Testis (tissue), 3 donors: Measurements from ENCODE around the gene SLC22A17. TPM values are rescaled to one million over a fixed set of nuclear protein-coding genes. Genes with fewer than 3 reads are reported as not detected.

Experiments
- DNase-seq: peaks from one replicate; pipeline ENCODE4 v3.0.0-alpha.2; 2019
- H3K27ac ChIP-seq, 2 donors: fragments of 200-600 bp; sonication (generic); one replicate each; pipeline ENCODE4 v1.5.1; 2019
- H3K27me3 ChIP-seq: fragments of 200-600 bp; sonication (generic); one replicate; pipeline ENCODE4 v1.5.1; 2019
- H3K36me3 ChIP-seq: fragments of 200-600 bp; sonication (generic); one replicate; pipeline ENCODE4 v1.5.1; 2017; ENCODE audit warnings: low read depth; ENCODE audit errors: missing control alignments
- H3K4me1 ChIP-seq: fragments of 200-600 bp; sonication (generic); one replicate; pipeline ENCODE4 v1.5.1; 2019
- H3K4me3 ChIP-seq, 2 donors: fragments of 200-600 bp; sonication (generic); one replicate each; pipeline ENCODE4 v1.5.1; 2017 to 2019
- H3K9me3 ChIP-seq: fragments of 200-600 bp; sonication (generic); one replicate; pipeline ENCODE4 v1.5.1; 2017
- CTCF ChIP-seq, 3 experiments: fragments of 450-650 bp in 2 of 3; fragments of 200-600 bp in 1 of 3; sonication (generic) in 1 of 3; IDR thresholded peaks; one replicate each; pipeline ENCODE4 v1.5.1; 2016 to 2019; ENCODE audit warnings: antibody characterized with exemption in 3 of 3, mild to moderate bottlenecking in 2 of 3, moderate library complexity in 1 of 3
- POLR2A ChIP-seq: fragments of 450-650 bp; IDR thresholded peaks from one replicate; pipeline ENCODE4 v1.6.1; 2017; ENCODE audit warnings: antibody characterized with exemption, mild to moderate bottlenecking, moderate library complexity
- whole genome bisulfite sequencing, 2 donors: methylation state at CpG; one replicate each; pipeline ENCODE4 v1.1.5; 2018; 5-methylcytosine and 5-hydroxymethylcytosine counted together
- intact Hi-C: fragments of 100-400 bp; cut with DNase I; formaldehyde crosslinking; loops from one replicate; pipeline ENCODE4 v1.15.1; 2023; ENCODE audit warnings: low total_unique reads
- microRNA counts, 2 donors: library from miRNA; unstranded; fragments of <30 nt; microRNA quantifications; one replicate each; lab custom pipeline; 2016
- microRNA-seq, 2 donors: library from miRNA; unstranded; fragments of <30 nt; microRNA quantifications; one replicate each; pipeline ENCODE4, GENCODE V29; 2016; ENCODE audit warnings: borderline number of aligned reads in 2 of 2, borderline replicate concordance in 1 of 2
- polyA plus RNA-seq: library from polyadenylated mRNA; stranded (reverse); fragments of 350-450 nt; fragmentation: Illumina TruSeq; extraction: RNeasy Lipid Tissue Mini Kit (QIAGEN cat#74804); gene quantifications from one replicate; pipeline ENCODE4 v1.2.3, GENCODE V29; 2014; ENCODE audit warnings: low read depth, low replicate concordance; ENCODE audit not compliant: insufficient read depth
- small RNA-seq, 2 donors: library from RNA; depleted of rRNA; stranded (forward); fragments of <200 nt; gene quantifications; one replicate each; pipeline ENCODE3, GENCODE V24; 2016
- total RNA-seq, 2 donors: library from RNA; depleted of rRNA; stranded (reverse); fragments of >200 nt; gene quantifications; one replicate each; pipeline ENCODE4 v1.2.3, GENCODE V29; 2016

Gene SLC22A17
- total and polyA plus RNA-seq, 3 donors from 2014 or later: 37.3 to 93.8 (median 56.6) TPM

GRCh38 chr14:23299986-23300686 lies 52.6 kb downstream of the SLC22A17 start:
- H3K27ac ChIP-seq: peak overlapping the region; percentile 89 to 99
- WGBS, 2 donors: 49 to 53% methylated on average over 10 of the region's 10 CpGs
- no peaks in the 10 kb centered on the region for H3K27me3 ChIP-seq
- no peaks in the 10 kb centered on the region for H3K9me3 ChIP-seq
- H3K4me3 ChIP-seq: peak overlapping the region; percentile 66 to 71
- DNase-seq: no peak
- peaks cover 36% of the 10 kb centered on the region for H3K4me1 ChIP-seq
- H3K36me3 ChIP-seq: no peaks in the 10 kb centered on the region
- TF ChIP-seq CTCF (IDR thresholded peaks at IDR 0.05): no peak
- TF ChIP-seq POLR2A: no peak
- intact Hi-C loops: no loop called here

DNA sequence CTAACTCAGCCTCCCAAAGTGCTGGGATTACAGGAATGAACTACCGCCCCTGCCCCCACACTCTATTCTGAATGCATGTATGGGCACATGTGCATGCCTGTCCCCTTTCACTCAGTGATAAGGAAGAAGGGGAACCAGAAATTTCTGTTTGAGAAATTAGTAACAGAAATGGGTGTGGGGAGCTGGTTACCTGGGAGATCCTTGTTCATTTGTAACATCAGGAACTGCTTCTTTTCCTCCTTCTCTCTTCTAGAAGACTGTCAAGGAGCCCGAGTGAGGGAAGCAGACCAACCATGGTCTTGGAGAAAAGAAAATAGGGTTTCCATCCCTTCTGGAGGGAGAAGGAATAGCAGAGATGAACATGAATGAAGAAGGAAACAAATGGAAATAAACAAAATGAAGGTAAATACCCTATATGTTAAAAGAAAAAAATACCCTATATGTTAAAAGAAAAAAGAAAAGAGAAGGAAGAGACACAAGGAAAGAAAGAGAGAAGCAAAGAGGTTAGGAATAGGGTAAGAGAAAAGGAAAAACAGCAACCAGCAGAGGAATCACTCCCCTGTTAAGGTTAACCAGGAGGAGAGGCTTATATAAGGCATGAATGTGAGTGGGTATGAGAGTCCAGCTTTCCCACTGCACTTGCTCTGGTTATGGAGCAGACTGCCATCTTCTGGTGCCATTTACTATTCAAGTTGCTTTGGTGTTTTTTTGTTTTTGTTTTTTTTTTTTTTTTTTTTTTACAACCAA lies 53.3 kb downstream of the SLC22A17 start:
- WGBS, 2 donors: 68 to 81% methylated on average over 2 of the region's 2 CpGs
- no peaks in the 10 kb centered on the region for H3K36me3 ChIP-seq
- peaks cover 43% of the 10 kb centered on the region for H3K4me1 ChIP-seq
- intact Hi-C loops: no loop called here
- TF ChIP-seq POLR2A: no peak
- no peak for TF ChIP-seq CTCF (IDR thresholded peaks at IDR 0.05)
- H3K4me3 ChIP-seq: no peak overlapping the region
- DNase-seq: peak; percentile 64
- H3K27me3 ChIP-seq: no peaks in the 10 kb centered on the region
- no peaks in the 10 kb centered on the region for H3K9me3 ChIP-seq
- peak overlapping the region; percentile 57 to 99 for H3K27ac ChIP-seq

DNA sequence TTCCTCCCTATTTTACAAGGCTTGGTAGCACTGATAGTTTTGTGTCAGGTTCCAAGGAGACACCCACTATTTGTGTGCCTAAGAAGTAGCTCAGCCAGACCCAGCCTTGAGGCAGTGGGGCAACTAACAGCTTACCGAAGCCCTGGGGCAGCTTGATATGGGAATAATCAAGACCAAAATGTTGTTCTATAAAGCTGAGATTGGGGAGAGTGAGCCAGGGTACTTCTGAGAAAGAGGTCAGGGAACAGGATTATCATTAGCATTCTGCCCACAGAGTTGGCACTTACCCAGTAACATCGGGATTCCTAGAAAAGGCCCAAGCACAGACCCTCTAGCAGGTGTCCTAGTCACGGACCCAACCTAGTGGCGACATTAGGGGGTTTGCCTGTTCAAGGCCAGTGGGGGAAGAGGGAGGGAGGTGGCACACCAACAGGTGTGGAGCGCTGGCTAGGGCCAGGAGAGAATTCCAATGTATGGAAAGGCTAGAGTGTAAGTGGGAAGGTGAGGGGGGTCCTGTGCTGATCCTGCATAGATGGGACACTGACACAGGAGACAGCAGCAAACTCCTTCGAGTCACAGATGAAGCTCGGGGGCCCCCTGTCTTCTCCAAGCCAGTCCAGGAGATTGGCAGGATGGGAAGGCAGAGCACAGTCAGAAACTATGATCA lies 54.9 kb downstream of the SLC22A17 start:
- Histone ChIP-seq H3K9me3 (no peaks in the 10 kb centered on the region), H3K4me3 (no peak overlapping the region), H3K27me3 (no peaks in the 10 kb centered on the region), H3K27ac (peak overlapping the region; percentile 57 to 99), H3K4me1 (peaks cover 50% of the 10 kb centered on the region), H3K36me3 (no peaks in the 10 kb centered on the region)
- intact Hi-C loops: no loop called here
- DNase-seq: no peak
- TF ChIP-seq CTCF (IDR thresholded peaks at IDR 0.05) (no peak), POLR2A (no peak)
- WGBS, 2 donors: 62 to 79% methylated on average over 7 of the region's 7 CpGs

GRCh38 chr14:23297096-23297495 lies 55.6 kb downstream of the SLC22A17 start:
- Histone ChIP-seq H3K4me1 (peaks cover 48% of the 10 kb centered on the region), H3K27ac (peak overlapping the region; percentile 57 to 99), H3K36me3 (no peaks in the 10 kb centered on the region), H3K27me3 (no peaks in the 10 kb centered on the region), H3K4me3 (no peak overlapping the region), H3K9me3 (no peaks in the 10 kb centered on the region)
- 84 to 88% methylated on average over 7 of the region's 7 CpGs for WGBS, 2 donors
- DNase-seq: no peak
- intact Hi-C loops: no loop called here
- no peak for TF ChIP-seq CTCF (IDR thresholded peaks at IDR 0.05)
- no peak for TF ChIP-seq POLR2A

MicroRNAs encoded within 50 kb of the gene (microRNA counts, 767-probe panel; counts per million panel counts)
- microRNA hsa-miR-208a (lab: Ali Mortazavi, UCI): 0 to 152 counts per million in 2 donors

Small RNA genes lying within 50 kb of the gene (microRNA-seq; reads per million reads assigned to microRNA genes)
- 0 reads per million in 2 donors for gene MIR208A

Small RNA genes lying within 50 kb of the gene (small RNA-seq; reads per million reads assigned to genes)
- gene MIR208A: 0 reads per million in 2 donors

Other genes starting within 250 kb of the SLC22A17 start
- not detected for gene CIROP, start 247.9 kb downstream of the SLC22A17 start, total RNA-seq
- gene CIROP, start 247.9 kb downstream of the SLC22A17 start, polyA plus RNA-seq: not detected
- gene CEBPE, start 233.6 kb downstream of the SLC22A17 start, total RNA-seq: under 1 TPM; 0.19 to 0.24 TPM
- gene CEBPE, start 233.6 kb downstream of the SLC22A17 start, polyA plus RNA-seq: not detected
- gene SLC7A8, start 169.2 kb downstream of the SLC22A17 start, total RNA-seq: 10 to 100 TPM; 78.2 to 94.2 TPM
- gene SLC7A8, start 169.2 kb downstream of the SLC22A17 start, polyA plus RNA-seq: 73.5 TPM
- gene RNF212B, start 115.0 kb downstream of the SLC22A17 start, total RNA-seq: 10 to 100 TPM in 1 of 2 donors, 1 to 10 TPM in 1; 5.4 to 23.2 TPM
- gene RNF212B, start 115.0 kb downstream of the SLC22A17 start, polyA plus RNA-seq: 18.3 TPM
- 10 to 100 TPM; 31.7 to 37.7 TPM for gene HOMEZ, start 66.8 kb downstream of the SLC22A17 start, total RNA-seq
- 71.6 TPM for gene HOMEZ, start 66.8 kb downstream of the SLC22A17 start, polyA plus RNA-seq
- gene PPP1R3E, start 50.0 kb downstream of the SLC22A17 start, total RNA-seq: 10 to 100 TPM; 30.4 to 43.5 TPM
- 39.2 TPM for gene PPP1R3E, start 50.0 kb downstream of the SLC22A17 start, polyA plus RNA-seq
- gene BCL2L2, start 46.1 kb downstream of the SLC22A17 start, total RNA-seq: 10 to 100 TPM; 78.0 to 85.1 TPM
- gene BCL2L2, start 46.1 kb downstream of the SLC22A17 start, polyA plus RNA-seq: 46.8 TPM
- 100 to 1,000 TPM; 194 TPM for gene PABPN1, start 31.4 kb downstream of the SLC22A17 start, total RNA-seq
- gene PABPN1, start 31.4 kb downstream of the SLC22A17 start, polyA plus RNA-seq: 222 TPM
- gene EFS, start 12.3 kb upstream of the SLC22A17 start, total RNA-seq: 10 to 100 TPM in 1 of 2 donors, 1 to 10 TPM in 1; 7.6 to 10.3 TPM
- 10.5 TPM for gene EFS, start 12.3 kb upstream of the SLC22A17 start, polyA plus RNA-seq
- under 1 TPM; 0.39 to 0.68 TPM for gene IL25, start 19.9 kb upstream of the SLC22A17 start, total RNA-seq
- 0.83 TPM for gene IL25, start 19.9 kb upstream of the SLC22A17 start, polyA plus RNA-seq
- gene CMTM5, start 24.2 kb upstream of the SLC22A17 start, total RNA-seq: under 1 TPM; 0.55 to 0.81 TPM
- 0.84 TPM for gene CMTM5, start 24.2 kb upstream of the SLC22A17 start, polyA plus RNA-seq
- gene MYH6, start 55.4 kb upstream of the SLC22A17 start, total RNA-seq: under 1 TPM; 0.12 to 0.39 TPM
- gene MYH6, start 55.4 kb upstream of the SLC22A17 start, polyA plus RNA-seq: 0.44 TPM
- gene MYH7, start 82.8 kb upstream of the SLC22A17 start, total RNA-seq: 1 to 10 TPM in 1 of 2 donors, under 1 TPM in 1; 0.87 to 1.3 TPM
- 51.3 TPM for gene MYH7, start 82.8 kb upstream of the SLC22A17 start, polyA plus RNA-seq
- 10 to 100 TPM; 47.5 to 48.7 TPM for gene NGDN, start 116.8 kb upstream of the SLC22A17 start, total RNA-seq
- gene NGDN, start 116.8 kb upstream of the SLC22A17 start, polyA plus RNA-seq: 57.9 TPM
- gene ZFHX2, start 198.9 kb upstream of the SLC22A17 start, total RNA-seq: 10 to 100 TPM in 1 of 2 donors, 1 to 10 TPM in 1; 9.2 to 21.2 TPM
- 34.3 TPM for gene ZFHX2, start 198.9 kb upstream of the SLC22A17 start, polyA plus RNA-seq
- gene THTPA, start 203.4 kb upstream of the SLC22A17 start, total RNA-seq: 10 to 100 TPM; 25.1 to 34.9 TPM
- 60.3 TPM for gene THTPA, start 203.4 kb upstream of the SLC22A17 start, polyA plus RNA-seq
- gene AP1G2, start 214.9 kb upstream of the SLC22A17 start, total RNA-seq: 10 to 100 TPM; 76.9 to 83.4 TPM
- gene AP1G2, start 214.9 kb upstream of the SLC22A17 start, polyA plus RNA-seq: 33.6 TPM
- 1 to 10 TPM; 3.6 to 3.9 TPM for gene JPH4, start 225.9 kb upstream of the SLC22A17 start, total RNA-seq
- 3.4 TPM for gene JPH4, start 225.9 kb upstream of the SLC22A17 start, polyA plus RNA-seq